ENCODE results near the gene CTIF.

DNA sequence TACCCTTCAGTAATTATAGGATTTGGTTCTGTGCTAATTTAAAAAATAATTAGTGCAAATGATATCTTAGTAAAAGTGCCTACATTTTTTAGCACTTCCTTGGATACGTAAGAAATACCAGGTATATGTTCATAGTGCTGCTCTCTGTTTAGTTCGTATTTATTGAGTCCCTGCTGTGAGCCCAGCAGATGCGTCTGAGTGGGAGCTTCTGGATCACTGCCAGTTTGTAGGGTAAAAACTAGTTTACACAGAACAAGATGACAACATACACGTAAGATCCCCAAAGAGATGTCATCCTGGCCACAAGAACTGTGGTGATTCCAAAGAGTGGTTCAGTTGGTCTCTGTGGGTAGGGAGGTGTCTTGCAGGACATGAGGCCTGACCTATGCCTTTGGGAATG is 103.2 kb downstream of the CTIF start:
- TF ChIP-seq, protein P1, sequence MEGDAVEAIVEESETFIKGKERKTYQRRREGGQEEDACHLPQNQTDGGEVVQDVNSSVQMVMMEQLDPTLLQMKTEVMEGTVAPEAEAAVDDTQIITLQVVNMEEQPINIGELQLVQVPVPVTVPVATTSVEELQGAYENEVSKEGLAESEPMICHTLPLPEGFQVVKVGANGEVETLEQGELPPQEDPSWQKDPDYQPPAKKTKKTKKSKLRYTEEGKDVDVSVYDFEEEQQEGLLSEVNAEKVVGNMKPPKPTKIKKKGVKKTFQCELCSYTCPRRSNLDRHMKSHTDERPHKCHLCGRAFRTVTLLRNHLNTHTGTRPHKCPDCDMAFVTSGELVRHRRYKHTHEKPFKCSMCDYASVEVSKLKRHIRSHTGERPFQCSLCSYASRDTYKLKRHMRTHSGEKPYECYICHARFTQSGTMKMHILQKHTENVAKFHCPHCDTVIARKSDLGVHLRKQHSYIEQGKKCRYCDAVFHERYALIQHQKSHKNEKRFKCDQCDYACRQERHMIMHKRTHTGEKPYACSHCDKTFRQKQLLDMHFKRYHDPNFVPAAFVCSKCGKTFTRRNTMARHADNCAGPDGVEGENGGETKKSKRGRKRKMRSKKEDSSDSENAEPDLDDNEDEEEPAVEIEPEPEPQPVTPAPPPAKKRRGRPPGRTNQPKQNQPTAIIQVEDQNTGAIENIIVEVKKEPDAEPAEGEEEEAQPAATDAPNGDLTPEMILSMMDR (IDR thresholded peaks at IDR 0.05; ENCODE audit: low read length) = no peak
- no peak for TF ChIP-seq EZH2 (optimal IDR thresholded peaks at IDR 0.05; ENCODE audit: low read depth, low read length)

Data from MM.1S (cell line).